IMR-90 (cell line): ENCODE data around the gene PEX26.
"Not testable (repeated sequence)": the region's sequence is repeated elsewhere in the genome, so short reads cannot be mapped to it uniquely, and the experiment has no call there.

Experiments used
- BHLHE40 ChIP-seq: fragments of 150-350 bp; IDR thresholded peaks from 2 replicates; pipeline ENCODE4 v1.6.1; 2016; ENCODE audit warnings: mild to moderate bottlenecking, low read depth, low read length
- CEBPB ChIP-seq: IDR thresholded peaks from 2 replicates; pipeline ENCODE4 v1.6.1; 2012; ENCODE audit warnings: low read depth, low read length, improper control_type of control experiment
- CHD1 ChIP-seq: IDR thresholded peaks from 2 replicates; pipeline ENCODE4 v1.6.1; 2012; ENCODE audit warnings: low read depth, low read length, improper control_type of control experiment
- CTCF ChIP-seq: conservative IDR thresholded peaks from 2 replicates; pipeline ENCODE4 v1.5.1; 2012; ENCODE audit warnings: mild to moderate bottlenecking, low read depth, low read length, improper control_type of control experiment
- FOS ChIP-seq: fragments of 150-350 bp; IDR thresholded peaks from 2 replicates; pipeline ENCODE4 v1.6.1; 2016; ENCODE audit warnings: low read depth, low read length
- MXI1 ChIP-seq: IDR thresholded peaks from 2 replicates; pipeline ENCODE4 v1.6.1; 2012; ENCODE audit warnings: low read depth, mild to moderate bottlenecking, low read length, moderate library complexity, borderline replicate concordance
- POLR2A ChIP-seq: IDR thresholded peaks from 2 replicates; pipeline ENCODE4 v1.6.1; 2012; ENCODE audit warnings: mild to moderate bottlenecking, low read depth, low read length
- RCOR1 ChIP-seq: IDR thresholded peaks from 2 replicates; pipeline ENCODE4 v1.6.1; 2012; ENCODE audit warnings: mild to moderate bottlenecking, low read length, improper control_type of control experiment; ENCODE audit not compliant: insufficient replicate concordance
- SMC3 ChIP-seq: fragments of 150-350 bp; IDR thresholded peaks from 2 replicates; pipeline ENCODE4 v1.6.1; 2016; ENCODE audit warnings: low read depth, mild to moderate bottlenecking, antibody characterized with exemption, low read length, moderate library complexity

DNA sequence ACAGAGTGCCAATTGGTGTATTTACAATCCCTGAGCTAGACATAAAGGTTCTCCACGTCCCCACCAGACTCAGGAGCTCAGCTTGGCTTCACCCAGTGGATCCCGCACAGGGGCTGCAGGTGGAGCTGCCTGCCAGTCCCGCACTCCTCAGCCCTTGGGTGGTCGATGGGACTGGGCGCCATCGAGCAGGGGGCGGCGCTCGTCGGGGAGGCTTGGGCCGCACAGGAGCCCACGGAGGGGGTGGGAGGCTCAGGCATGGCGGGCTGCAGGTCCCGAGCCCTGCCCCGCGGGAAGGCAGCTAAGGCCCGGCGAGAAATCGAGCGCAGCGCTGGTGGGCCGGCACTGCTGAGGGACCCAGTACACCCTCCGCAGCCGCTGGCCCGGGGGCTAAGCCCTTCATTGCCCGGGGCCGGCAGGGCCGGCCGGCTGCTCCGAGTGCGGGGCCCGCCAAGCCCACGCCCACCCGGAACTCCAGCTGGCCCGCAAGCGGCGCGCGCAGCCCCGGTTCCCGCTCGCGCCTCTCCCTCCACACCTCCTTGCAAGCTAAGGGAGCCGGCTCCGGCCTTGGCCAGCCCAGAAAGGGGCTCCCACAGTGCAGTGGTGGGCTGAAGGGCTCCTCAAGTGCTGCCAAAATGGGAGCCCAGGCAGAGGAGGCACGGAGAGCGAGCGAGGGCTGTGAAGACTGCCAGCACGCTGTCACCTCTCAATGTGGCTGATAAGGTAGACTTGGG is 24.4 kb upstream of the PEX26 start:
- TF ChIP-seq BHLHE40, MXI1, CTCF, POLR2A, CHD1, RCOR1, FOS, CEBPB, SMC3: not testable (repeated sequence)
